Measurements from ENCODE around the gene GYPA. TPM values are rescaled to one million over a fixed set of nuclear protein-coding genes. Genes with fewer than 3 reads are reported as not detected.
"Not testable (repeated sequence)": the region's sequence is repeated elsewhere in the genome, so short reads cannot be mapped to it uniquely, and the experiment has no call there.

GYPA gene
- total RNA-seq, 1 donor from 2014 or later = 12.9 TPM

- DNase-seq = not testable (repeated sequence)
Measured at GRCh38 chr4:144128709-144129320, 11.7 kb downstream of the GYPA start.

- not testable (repeated sequence) for DNase-seq
Measured at GRCh38 chr4:144125109-144125508, 15.4 kb downstream of the GYPA start.

- not testable (repeated sequence) for DNase-seq
Measured at GRCh38 chr4:144123982-144124635, 16.4 kb downstream of the GYPA start.

- DNase-seq = not testable (repeated sequence)
Measured at GRCh38 chr4:144123269-144123668, 17.2 kb downstream of the GYPA start.

GRCh38 chr4:144119752-144120151, 20.8 kb downstream of the GYPA start:
- not testable (repeated sequence) for DNase-seq

- no peak for DNase-seq
Measured at GRCh38 chr4:144115519-144115918, 25.0 kb downstream of the GYPA start.

GRCh38 chr4:144113546-144113945, 27.0 kb downstream of the GYPA start:
- DNase-seq = no peak

GRCh38 chr4:144104509-144105130, 35.9 kb downstream of the GYPA start:
- no peak for DNase-seq

GRCh38 chr4:144097776-144098175, 42.7 kb downstream of the GYPA start:
- DNase-seq = not testable (repeated sequence)

GRCh38 chr4:144093995-144094394, 46.5 kb downstream of the GYPA start:
- not testable (repeated sequence) for DNase-seq

- DNase-seq = not testable (repeated sequence)
Measured at GRCh38 chr4:144091181-144091580, 49.3 kb downstream of the GYPA start.

GRCh38 chr4:144090744-144091143, 49.8 kb downstream of the GYPA start:
- no peak for DNase-seq

GRCh38 chr4:144082053-144082452, 58.5 kb downstream of the GYPA start:
- not testable (repeated sequence) for DNase-seq

- DNase-seq = not testable (repeated sequence)
Measured at GRCh38 chr4:144080135-144080534, 60.4 kb downstream of the GYPA start.

GRCh38 chr4:144078746-144079145, 61.8 kb downstream of the GYPA start:
- not testable (repeated sequence) for DNase-seq

- not testable (repeated sequence) for DNase-seq
Measured at GRCh38 chr4:144061556-144061955, 79.0 kb downstream of the GYPA start.

GRCh38 chr4:144060234-144060859, 80.2 kb downstream of the GYPA start:
- not testable (repeated sequence) for DNase-seq

Other genes starting within 250 kb of the GYPA start
- gene GYPE, start 235.2 kb downstream of the GYPA start, total RNA-seq = 2.6 TPM
- 31.0 TPM for gene GYPB, start 121.3 kb downstream of the GYPA start, total RNA-seq

Data from skin of body (tissue), 2 donors.